RWPE2 (cell line): ENCODE data around the gene PKP2.

Experiments used
- ATAC-seq: fragments of 200-7000 bp; cut with Tn5 transposase; 3 replicates; pipeline ENCODE4 v1.9.1; 2021; ENCODE audit warnings: low read depth
- DNase-seq: peaks from one replicate; pipeline ENCODE4 v3.0.0-alpha.2; 2020; ENCODE audit warnings: low spot score
- H3K27ac ChIP-seq: fragments of 450-650 bp; 2 replicates; pipeline ENCODE4 v1.5.1; 2017; ENCODE audit warnings: mild to moderate bottlenecking; ENCODE audit not compliant: poor library complexity, severe bottlenecking
- H3K27me3 ChIP-seq: fragments of 250-450 bp; sonication (Bioruptor Pico); 2 replicates; pipeline ENCODE4 v1.5.1; 2021; ENCODE audit warnings: mild to moderate bottlenecking, moderate library complexity; ENCODE audit not compliant: insufficient read depth, poor library complexity, severe bottlenecking
- H3K36me3 ChIP-seq: fragments of 250-450 bp; sonication (Bioruptor Pico); 2 replicates; pipeline ENCODE4 v1.5.1; 2020; ENCODE audit warnings: low read depth, mild to moderate bottlenecking, moderate library complexity
- H3K4me1 ChIP-seq: fragments of 250-450 bp; sonication (Bioruptor Pico); 2 replicates; pipeline ENCODE4 v1.5.1; 2021; ENCODE audit warnings: mild to moderate bottlenecking, moderate library complexity; ENCODE audit not compliant: insufficient read depth, poor library complexity, severe bottlenecking
- H3K4me3 ChIP-seq: fragments of 250-450 bp; sonication (Bioruptor Pico); 2 replicates; pipeline ENCODE4 v1.5.1; 2021; ENCODE audit warnings: mild to moderate bottlenecking, moderate library complexity; ENCODE audit not compliant: severe bottlenecking
- H3K9me3 ChIP-seq: fragments of 250-450 bp; sonication (Bioruptor Pico); 2 replicates; pipeline ENCODE4 v1.5.1; 2021; ENCODE audit warnings: mild to moderate bottlenecking, moderate library complexity; ENCODE audit not compliant: severe bottlenecking
- CTCF ChIP-seq: fragments of 450-650 bp; IDR thresholded peaks from one replicate; pipeline ENCODE4 v1.5.1; 2017; ENCODE audit warnings: mild to moderate bottlenecking, moderate library complexity; ENCODE audit not compliant: poor library complexity, severe bottlenecking

Gene PKP2

GRCh38 chr12:32903318-32903717, 6.7 kb upstream of the PKP2 start:
- DNase-seq, result no peak
- Histone ChIP-seq H3K9me3 (no peaks in the 10 kb centered on the region), H3K36me3 (no peaks in the 10 kb centered on the region), H3K27me3 (no peaks in the 10 kb centered on the region), H3K4me3 (no peak overlapping the region), H3K27ac (no peak overlapping the region), H3K4me1 (peaks cover 23% of the 10 kb centered on the region)
- no peak for TF ChIP-seq CTCF
- no peak for ATAC-seq

GRCh38 chr12:32902287-32902997, 5.9 kb upstream of the PKP2 start:
- Histone ChIP-seq H3K36me3 (no peaks in the 10 kb centered on the region), H3K4me1 (peaks cover 31% of the 10 kb centered on the region), H3K4me3 (no peak overlapping the region), H3K9me3 (no peaks in the 10 kb centered on the region), H3K27me3 (no peaks in the 10 kb centered on the region), H3K27ac (peak overlapping the region; percentile 83)
- DNase-seq (no peak), ATAC-seq (no peak; the same call in 2 of the 3 replicates)
- TF ChIP-seq CTCF, result no peak

- Histone ChIP-seq H3K9me3 (no peaks in the 10 kb centered on the region), H3K4me3 (no peak overlapping the region), H3K36me3 (no peaks in the 10 kb centered on the region), H3K27me3 (no peaks in the 10 kb centered on the region), H3K27ac (peak overlapping the region; percentile 83), H3K4me1 (peaks cover 32% of the 10 kb centered on the region)
- TF ChIP-seq CTCF, result no peak
- ATAC-seq (peak; percentile 64), DNase-seq (no peak)
These were observed 5.0 kb upstream of the PKP2 start for GRCh38 chr12:32901553-32901952.

- peaks cover 44% of the 10 kb centered on the region for H3K4me1 ChIP-seq
- ATAC-seq (no peak), DNase-seq (no peak)
- TF ChIP-seq CTCF, result no peak
- H3K27me3 ChIP-seq, result no peaks in the 10 kb centered on the region
- H3K27ac ChIP-seq, result peak overlapping the region; percentile 95
- H3K4me3 ChIP-seq, result no peak overlapping the region
- peaks cover 4% of the 10 kb centered on the region; the same call in 1 of the 2 replicates for H3K36me3 ChIP-seq
- H3K9me3 ChIP-seq, result no peaks in the 10 kb centered on the region
These were observed 1.4 kb upstream of the PKP2 start for GRCh38 chr12:32897687-32898573.
